Suprapubic skin (tissue), 4 donors: ENCODE data around the gene BPIFB2. TPM values are rescaled to one million over a fixed set of nuclear protein-coding genes. Genes with fewer than 3 reads are reported as not detected.

ENCODE experiments used
- DNase-seq, 2 donors: peaks; one replicate each; pipeline ENCODE4 v3.0.0-alpha.2; 2019; ENCODE audit warnings: low spot score in 2 of 2
- H3K27ac ChIP-seq: fragments of 200-600 bp; sonication (generic); one replicate; pipeline ENCODE4 v1.5.1; 2019
- H3K27me3 ChIP-seq: fragments of 200-600 bp; sonication (generic); one replicate; pipeline ENCODE4 v1.5.1; 2019
- H3K36me3 ChIP-seq: fragments of 200-600 bp; sonication (generic); one replicate; pipeline ENCODE4 v1.5.1; 2019
- H3K4me1 ChIP-seq: fragments of 200-600 bp; sonication (generic); one replicate; pipeline ENCODE4 v1.5.1; 2019
- H3K4me3 ChIP-seq: fragments of 200-600 bp; sonication (generic); one replicate; pipeline ENCODE4 v1.5.1; 2019; ENCODE audit warnings: mild to moderate bottlenecking
- H3K9me3 ChIP-seq: fragments of 200-600 bp; sonication (generic); one replicate; pipeline ENCODE4 v1.5.1; 2019
- CTCF ChIP-seq, 2 donors: fragments of 200-600 bp in 1 of 2; fragments of 450-650 bp in 1 of 2; sonication (generic) in 1 of 2; IDR thresholded peaks; one replicate each; pipeline ENCODE4 v1.5.1; 2016 to 2019; ENCODE audit warnings: antibody characterized with exemption in 2 of 2, mild to moderate bottlenecking in 1 of 2, moderate library complexity in 1 of 2
- EP300 ChIP-seq: sonication (generic); formaldehyde crosslinking; IDR thresholded peaks from one replicate; pipeline ENCODE4 v1.6.1; 2017; ENCODE audit warnings: antibody characterized with exemption
- POLR2A ChIP-seq, 2 donors: fragments of 450-650 bp; IDR thresholded peaks; one replicate each; pipeline ENCODE4 v1.6.1; 2017; ENCODE audit warnings: antibody characterized with exemption in 2 of 2, mild to moderate bottlenecking in 2 of 2, moderate library complexity in 2 of 2
- POLR2AphosphoS5 ChIP-seq, 3 donors: sonication (generic); formaldehyde crosslinking; IDR thresholded peaks; one replicate each; pipeline ENCODE4 v1.6.1; 2017; ENCODE audit warnings: antibody characterized with exemption in 3 of 3
- WGBS: methylation state at CpG from one replicate; pipeline ENCODE4 v1.1.5; 2018; 5-methylcytosine and 5-hydroxymethylcytosine counted together
- total RNA-seq, 4 donors: library from RNA; depleted of rRNA; stranded (reverse); fragments of >200 nt; gene quantifications; one replicate each; pipeline ENCODE4 v1.1.0, GENCODE V29; 2016

BPIFB2 gene
- total RNA-seq, 4 donors from 2014 or later = not detected

DNA sequence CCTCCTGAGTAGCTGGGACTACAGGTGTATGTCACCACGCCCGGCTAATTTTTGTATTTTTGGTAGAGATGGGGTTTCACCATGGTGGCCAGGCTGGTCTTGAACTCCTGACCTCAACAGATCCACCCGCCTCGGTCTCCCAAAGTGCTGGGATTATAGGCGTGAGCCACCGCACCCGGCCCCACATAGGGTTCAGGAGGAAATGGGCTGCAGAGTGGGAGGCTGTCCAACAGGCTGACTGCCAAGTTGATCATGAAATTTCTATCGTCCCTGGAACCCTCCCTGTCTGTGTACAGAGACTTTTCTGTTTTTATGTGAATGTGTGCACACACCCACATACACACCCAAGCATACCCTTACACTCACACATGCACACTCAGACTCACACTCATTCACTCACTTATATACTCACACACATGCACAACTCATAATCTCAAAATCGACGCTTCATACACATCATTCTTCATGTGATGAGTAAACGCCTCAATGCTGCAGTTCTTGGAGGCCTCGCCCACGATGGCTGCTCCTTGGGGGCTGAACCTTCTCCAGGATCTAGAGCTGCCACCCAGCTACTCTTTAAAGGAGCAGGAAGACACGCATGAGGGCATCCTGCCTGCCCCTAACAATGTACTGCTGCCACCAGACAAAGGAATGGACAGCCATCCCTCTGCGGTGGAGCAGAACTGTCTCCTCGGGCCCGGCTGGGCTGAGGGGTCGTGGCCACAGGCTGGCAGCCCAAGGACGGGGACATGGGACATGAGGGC lies 38.8 kb upstream of the BPIFB2 start:
- DNase-seq = peak; percentile 39 to 57
- no peaks in the 10 kb centered on the region for H3K4me1 ChIP-seq

GRCh38 chr20:32969356-32970114 lies 38.0 kb upstream of the BPIFB2 start:
- TF ChIP-seq CTCF (IDR thresholded peaks at IDR 0.05) (no peak), POLR2A (IDR thresholded peaks at IDR 0.05) (no peak), POLR2AphosphoS5 (IDR thresholded peaks at IDR 0.05) (no peak), EP300 (no peak)
- H3K27ac ChIP-seq = no peak overlapping the region
- H3K27me3 ChIP-seq = no peaks in the 10 kb centered on the region
- H3K4me3 ChIP-seq = no peak overlapping the region
- 86% methylated on average over 9 of the region's 13 CpGs for WGBS
- H3K36me3 ChIP-seq = no peaks in the 10 kb centered on the region
- H3K4me1 ChIP-seq = no peaks in the 10 kb centered on the region
- H3K9me3 ChIP-seq = no peaks in the 10 kb centered on the region
- peak; percentile 27 to 73 for DNase-seq

More for the DNA sequence above, 38.8 kb upstream of the BPIFB2 start:
- no peak overlapping the region for H3K4me3 ChIP-seq
- no peaks in the 10 kb centered on the region for H3K36me3 ChIP-seq
- H3K27me3 ChIP-seq = no peaks in the 10 kb centered on the region
- no peak overlapping the region for H3K27ac ChIP-seq
- no peaks in the 10 kb centered on the region for H3K9me3 ChIP-seq
- TF ChIP-seq CTCF (IDR thresholded peaks at IDR 0.05) (no peak), POLR2A (IDR thresholded peaks at IDR 0.05) (no peak), EP300 (no peak)
- WGBS = 60% methylated on average over 19 of the region's 19 CpGs

GRCh38 chr20:32970115-32970972 lies 37.2 kb upstream of the BPIFB2 start:
- Histone ChIP-seq H3K36me3 (no peaks in the 10 kb centered on the region), H3K4me1 (no peaks in the 10 kb centered on the region), H3K9me3 (no peaks in the 10 kb centered on the region), H3K27ac (no peak overlapping the region), H3K4me3 (no peak overlapping the region), H3K27me3 (no peaks in the 10 kb centered on the region)
- WGBS = 100% methylated on average over 3 of the region's 15 CpGs
- DNase-seq = peak; percentile 40 to 71
- TF ChIP-seq EP300 (no peak), POLR2AphosphoS5 (IDR thresholded peaks at IDR 0.05) (no peak), POLR2A (IDR thresholded peaks at IDR 0.05) (no peak), CTCF (IDR thresholded peaks at IDR 0.05) (no peak)

DNA sequence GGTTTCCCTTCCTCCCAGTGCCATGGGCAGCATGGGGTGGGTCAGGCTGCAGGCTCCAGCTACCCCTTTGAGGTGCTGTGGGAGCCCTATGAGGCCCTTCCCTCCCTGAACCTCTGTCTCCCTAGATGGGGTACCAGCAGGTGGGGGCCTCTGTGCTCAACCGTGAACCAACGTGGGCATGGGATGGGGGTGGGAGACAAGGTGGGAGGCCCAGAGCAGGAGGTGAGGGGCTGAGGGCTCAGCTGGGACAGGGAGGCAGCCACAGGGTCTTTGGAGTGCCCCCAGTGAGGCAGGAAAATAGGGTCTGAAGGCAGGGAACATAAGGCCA lies 36.6 kb upstream of the BPIFB2 start:
- no peak for TF ChIP-seq POLR2A (IDR thresholded peaks at IDR 0.05)
- TF ChIP-seq POLR2AphosphoS5 (IDR thresholded peaks at IDR 0.05) = no peak
- no peak for TF ChIP-seq EP300
- TF ChIP-seq CTCF (IDR thresholded peaks at IDR 0.05) = no peak
- H3K27me3 ChIP-seq = no peaks in the 10 kb centered on the region
- DNase-seq = peak; percentile 34 to 64
- no peak overlapping the region for H3K4me3 ChIP-seq
- H3K9me3 ChIP-seq = no peaks in the 10 kb centered on the region
- H3K27ac ChIP-seq = no peak overlapping the region
- H3K36me3 ChIP-seq = no peaks in the 10 kb centered on the region
- 100% methylated on average over 2 of the region's 2 CpGs for WGBS
- H3K4me1 ChIP-seq = no peaks in the 10 kb centered on the region
